Upper lobe of left lung (tissue), 4 donors: ENCODE results near the gene AXIN2.

Source experiments
- CTCF ChIP-seq, 6 experiments: fragments of 450-650 bp in 4 of 6; fragments of 200-600 bp in 2 of 6; sonication (generic) in 2 of 6; IDR thresholded peaks; one replicate each; pipeline ENCODE4 v1.5.1; 2016 to 2019; ENCODE audit warnings: antibody characterized with exemption in 6 of 6
- POLR2A ChIP-seq, 4 donors: fragments of 450-650 bp; IDR thresholded peaks; one replicate each; pipeline ENCODE4 v1.5.1; 2016 to 2017; ENCODE audit warnings: antibody characterized with exemption in 4 of 4, mild to moderate bottlenecking in 2 of 4

GRCh38 chr17:65479282-65479681 is 82.2 kb downstream of the AXIN2 start:
- TF ChIP-seq CTCF (IDR thresholded peaks at IDR 0.05), result no peak
- TF ChIP-seq POLR2A (IDR thresholded peaks at IDR 0.05), result no peak
